ENCODE measurements around the gene SNRK.

The SNRK gene

GRCh38 chr3:43389388-43390254 is 103.3 kb downstream of the SNRK start:
- no peaks in the 10 kb centered on the region for H3K4me1 ChIP-seq
- H3K36me3 ChIP-seq, result no peaks in the 10 kb centered on the region
- DNase-seq, result no peak
- H3K9me3 ChIP-seq, result no peaks in the 10 kb centered on the region
- no peak overlapping the region for H3K4me3 ChIP-seq (ENCODE audit: low read depth, low read length)
- no peak for TF ChIP-seq CTCF (IDR thresholded peaks at IDR 0.05; ENCODE audit: low read depth, low read length)
- no peaks in the 10 kb centered on the region for H3K27me3 ChIP-seq

GRCh38 chr3:43390255-43390588 is 103.9 kb downstream of the SNRK start:
- TF ChIP-seq CTCF (IDR thresholded peaks at IDR 0.05; ENCODE audit: low read depth, low read length), result no peak
- Histone ChIP-seq H3K4me1 (no peaks in the 10 kb centered on the region), H3K36me3 (no peaks in the 10 kb centered on the region), H3K27me3 (no peaks in the 10 kb centered on the region), H3K4me3 (ENCODE audit: low read depth, low read length) (no peak overlapping the region), H3K9me3 (no peaks in the 10 kb centered on the region)
- DNase-seq, result no peak

GRCh38 chr3:43391621-43392020 is 105.3 kb downstream of the SNRK start:
- Histone ChIP-seq H3K36me3 (no peaks in the 10 kb centered on the region), H3K27me3 (no peaks in the 10 kb centered on the region), H3K4me1 (no peaks in the 10 kb centered on the region), H3K4me3 (ENCODE audit: low read depth, low read length) (no peak overlapping the region), H3K9me3 (no peaks in the 10 kb centered on the region)
- no peak for DNase-seq
- no peak for TF ChIP-seq CTCF (IDR thresholded peaks at IDR 0.05; ENCODE audit: low read depth, low read length)

- no peaks in the 10 kb centered on the region for H3K27me3 ChIP-seq
- H3K4me3 ChIP-seq (ENCODE audit: low read depth, low read length), result no peak overlapping the region
- DNase-seq, result no peak
- H3K36me3 ChIP-seq, result no peaks in the 10 kb centered on the region
- no peaks in the 10 kb centered on the region for H3K9me3 ChIP-seq
- no peak for TF ChIP-seq CTCF (IDR thresholded peaks at IDR 0.05; ENCODE audit: low read depth, low read length)
- no peaks in the 10 kb centered on the region for H3K4me1 ChIP-seq
Observed at GRCh38 chr3:43394041-43394554, 107.8 kb downstream of the SNRK start.

- Histone ChIP-seq H3K9me3 (no peaks in the 10 kb centered on the region), H3K27me3 (no peaks in the 10 kb centered on the region)
- no peak for DNase-seq
Observed at GRCh38 chr3:43399034-43399433, 112.7 kb downstream of the SNRK start.

More at GRCh38 chr3:43399034-43399433, 112.7 kb downstream of the SNRK start:
- no peaks in the 10 kb centered on the region for H3K36me3 ChIP-seq
- TF ChIP-seq CTCF (IDR thresholded peaks at IDR 0.05; ENCODE audit: low read depth, low read length), result no peak
- H3K4me3 ChIP-seq (ENCODE audit: low read depth, low read length), result no peak overlapping the region
- H3K4me1 ChIP-seq, result no peaks in the 10 kb centered on the region
